Activated naive CD4-positive, alpha-beta T cell treated with Interleukin-2 at 50 U/mL for 16 hours (primary cell): ENCODE data around the gene LTBP4.
A peak's percentile ranks its signal among the peaks of the same experiment; 100 is the strongest.
"Not testable (repeated sequence)": the region's sequence is repeated elsewhere in the genome, so short reads cannot be mapped to it uniquely, and the experiment has no call there.

Experiments
- DNase-seq: peaks from one replicate; pipeline ENCODE4 v3.0.0-alpha.2; 2020

The LTBP4 gene

DNA sequence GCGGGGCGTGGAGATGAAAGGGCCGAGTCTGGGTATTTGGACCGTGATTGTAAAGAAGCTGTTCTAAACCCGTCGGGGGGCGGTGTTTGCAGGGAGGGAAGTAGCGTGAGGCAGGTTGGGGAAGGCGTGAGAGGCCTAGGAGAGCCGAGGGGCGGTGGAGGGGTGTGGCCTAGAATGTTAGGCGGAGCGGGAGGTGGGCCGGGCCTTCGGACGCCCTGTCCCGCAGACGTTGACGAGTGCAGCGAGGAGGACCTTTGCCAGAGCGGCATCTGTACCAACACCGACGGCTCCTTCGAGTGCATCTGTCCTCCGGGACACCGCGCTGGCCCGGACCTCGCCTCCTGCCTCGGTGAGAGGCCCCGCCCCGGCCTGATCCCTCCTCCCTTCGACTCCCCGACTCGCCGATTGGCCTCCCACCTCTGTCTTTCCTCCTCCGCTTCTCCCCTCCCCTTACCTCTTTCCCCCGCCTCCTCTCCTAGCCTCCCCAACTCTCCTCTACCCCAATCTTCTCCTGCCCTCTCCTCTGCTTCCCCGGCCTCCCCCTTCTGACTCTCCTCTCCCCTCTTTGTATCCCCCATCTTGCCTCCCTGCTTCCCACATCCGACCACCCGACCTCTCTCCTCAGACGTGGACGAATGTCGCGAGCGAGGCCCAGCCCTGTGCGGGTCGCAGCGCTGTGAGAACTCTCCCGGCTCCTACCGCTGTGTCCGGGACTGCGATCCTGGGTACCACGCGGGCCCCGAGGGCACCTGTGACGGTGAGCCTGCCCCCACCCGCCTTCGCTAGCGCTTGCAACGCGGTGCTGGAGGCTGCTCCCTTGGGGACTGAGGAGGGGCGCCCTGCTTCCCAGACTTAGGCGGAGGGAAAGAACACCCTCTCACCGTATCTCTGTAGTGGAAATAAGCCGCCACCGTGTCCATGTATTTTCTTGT lies 12.8 kb downstream of the LTBP4 start:
- DNase-seq: peak; percentile 90

DNA sequence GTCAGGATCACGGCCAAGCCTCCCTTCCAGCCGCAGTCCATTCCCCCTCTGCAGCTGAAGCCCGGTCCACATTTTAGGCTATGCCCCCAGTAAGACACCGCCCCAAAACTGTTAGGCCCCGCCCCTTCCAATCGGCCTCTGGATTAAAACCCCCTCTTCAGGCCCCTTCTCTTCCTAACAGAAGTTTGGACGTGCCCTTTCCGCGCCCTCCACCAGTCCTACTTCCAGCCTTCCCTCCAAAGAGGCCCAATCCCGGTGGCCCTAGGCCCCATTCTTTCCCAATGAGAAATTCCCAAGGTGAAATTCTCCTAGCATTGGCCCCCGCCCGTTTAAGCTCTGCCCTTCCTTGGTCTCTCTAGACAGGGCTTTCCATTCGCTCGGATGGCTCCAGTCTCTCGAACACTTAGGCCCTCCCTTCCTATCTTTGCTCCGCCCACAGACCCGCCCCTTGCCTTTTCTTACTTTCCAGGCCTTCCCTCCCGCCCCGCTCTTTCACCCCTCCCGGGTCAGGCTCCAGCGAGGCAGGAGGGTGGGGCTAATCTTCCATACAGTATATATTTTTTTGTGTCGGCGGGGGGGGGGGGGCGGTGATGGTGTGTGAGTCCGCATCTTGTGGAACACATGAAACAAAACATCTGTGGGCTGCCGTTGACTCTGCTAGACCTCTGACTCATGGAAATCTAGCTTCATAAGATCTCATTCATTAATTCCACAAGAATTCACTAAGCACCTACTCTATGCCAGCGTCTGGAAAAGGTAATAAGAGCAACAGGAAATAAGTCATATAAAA lies 13.6 kb downstream of the LTBP4 start:
- DNase-seq: peak; percentile 98

GRCh38 chr19:40616178-40616577 lies 15.0 kb downstream of the LTBP4 start:
- no peak for DNase-seq

- DNase-seq: no peak
These were observed 15.8 kb downstream of the LTBP4 start for GRCh38 chr19:40616941-40617340.

DNA sequence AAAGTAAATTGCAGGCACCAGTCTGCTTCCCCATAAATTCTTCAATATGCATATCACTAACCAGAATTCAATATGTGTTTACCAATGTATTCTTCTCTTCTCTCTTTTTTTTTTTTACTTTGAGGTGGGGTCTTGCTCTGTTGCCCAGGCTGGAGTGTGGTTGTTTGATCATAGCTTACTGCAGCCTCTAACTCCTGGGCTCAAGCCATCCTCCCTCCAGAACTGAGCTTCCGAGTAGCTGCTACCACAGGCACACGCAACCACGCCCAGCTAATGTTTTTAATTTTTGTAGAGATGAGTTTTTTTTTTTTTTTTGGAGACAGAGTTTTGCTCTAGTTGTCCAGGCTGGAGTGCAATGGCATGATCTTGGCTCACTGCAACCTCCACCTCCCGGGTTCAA lies 16.8 kb downstream of the LTBP4 start:
- DNase-seq: no peak

DNA sequence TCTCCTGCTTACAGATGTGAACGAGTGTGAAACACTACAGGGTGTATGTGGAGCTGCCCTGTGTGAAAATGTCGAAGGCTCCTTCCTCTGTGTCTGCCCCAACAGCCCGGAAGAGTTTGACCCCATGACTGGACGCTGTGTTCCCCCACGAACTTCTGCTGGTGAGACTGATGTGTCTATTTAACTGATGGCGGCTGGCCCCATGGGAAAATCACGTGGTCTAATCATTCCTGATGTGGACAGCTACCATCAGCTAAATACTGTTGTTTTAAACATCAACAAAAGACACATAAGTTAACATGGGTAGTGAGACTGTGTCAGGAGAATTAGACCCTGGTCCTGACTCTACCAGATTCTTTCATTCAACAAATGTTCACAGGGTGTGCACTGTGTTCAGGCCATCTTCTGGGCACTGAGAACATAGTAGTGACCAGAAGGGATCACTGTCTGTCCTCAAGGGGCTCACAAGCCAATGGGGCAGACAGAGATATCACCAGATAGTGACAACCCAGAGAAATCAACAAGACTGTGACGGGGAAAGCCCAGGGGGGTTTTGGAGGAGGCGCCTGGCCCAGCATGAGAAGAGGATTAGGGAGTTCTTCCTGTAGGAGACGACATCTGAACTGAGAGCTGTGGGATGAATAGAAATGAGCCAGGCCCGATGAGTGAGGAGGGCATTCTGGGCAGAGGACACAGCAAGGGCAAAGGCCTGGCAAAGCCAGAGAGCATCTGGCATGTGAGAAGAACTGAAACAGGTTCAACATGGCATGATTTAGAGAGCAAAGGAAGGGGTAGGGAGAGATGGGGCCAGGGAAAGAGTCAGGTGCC lies 18.4 kb downstream of the LTBP4 start:
- DNase-seq: no peak

DNA sequence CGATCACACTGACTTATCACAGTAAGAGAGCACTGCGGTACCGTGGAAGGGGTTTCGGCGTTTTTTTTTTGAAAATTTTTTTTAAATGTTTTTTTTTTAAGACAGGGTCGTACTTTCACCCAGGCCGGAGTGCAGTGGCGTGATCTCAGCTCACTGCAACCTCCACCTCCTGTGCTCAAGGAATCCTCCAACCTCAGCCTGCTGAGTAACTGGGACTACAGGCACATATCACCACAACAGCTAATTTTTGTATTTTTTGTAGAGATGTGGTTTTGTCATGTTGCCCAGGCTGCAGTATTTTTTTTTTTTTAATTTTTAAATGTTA lies 19.0 kb downstream of the LTBP4 start:
- no peak for DNase-seq

DNA sequence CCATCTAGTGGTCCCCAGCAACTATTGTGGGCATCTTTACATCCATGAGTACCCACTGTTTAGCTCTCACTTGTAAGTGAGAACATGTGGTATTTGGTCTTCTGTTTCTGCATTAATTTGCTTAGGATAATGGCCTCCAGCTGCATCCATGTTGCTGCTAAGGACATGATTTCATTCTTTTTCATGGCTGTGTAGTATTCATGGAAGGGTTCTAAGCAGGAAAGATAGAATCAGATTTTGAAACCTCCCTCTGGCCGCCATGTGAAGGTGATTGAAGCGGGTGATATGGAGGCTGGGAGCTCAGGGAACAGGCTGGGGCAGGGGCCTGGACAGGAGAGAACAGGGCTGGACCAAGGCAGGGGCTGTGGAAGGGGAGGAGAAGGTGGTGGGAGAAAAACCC lies 20.1 kb downstream of the LTBP4 start:
- no peak for DNase-seq

DNA sequence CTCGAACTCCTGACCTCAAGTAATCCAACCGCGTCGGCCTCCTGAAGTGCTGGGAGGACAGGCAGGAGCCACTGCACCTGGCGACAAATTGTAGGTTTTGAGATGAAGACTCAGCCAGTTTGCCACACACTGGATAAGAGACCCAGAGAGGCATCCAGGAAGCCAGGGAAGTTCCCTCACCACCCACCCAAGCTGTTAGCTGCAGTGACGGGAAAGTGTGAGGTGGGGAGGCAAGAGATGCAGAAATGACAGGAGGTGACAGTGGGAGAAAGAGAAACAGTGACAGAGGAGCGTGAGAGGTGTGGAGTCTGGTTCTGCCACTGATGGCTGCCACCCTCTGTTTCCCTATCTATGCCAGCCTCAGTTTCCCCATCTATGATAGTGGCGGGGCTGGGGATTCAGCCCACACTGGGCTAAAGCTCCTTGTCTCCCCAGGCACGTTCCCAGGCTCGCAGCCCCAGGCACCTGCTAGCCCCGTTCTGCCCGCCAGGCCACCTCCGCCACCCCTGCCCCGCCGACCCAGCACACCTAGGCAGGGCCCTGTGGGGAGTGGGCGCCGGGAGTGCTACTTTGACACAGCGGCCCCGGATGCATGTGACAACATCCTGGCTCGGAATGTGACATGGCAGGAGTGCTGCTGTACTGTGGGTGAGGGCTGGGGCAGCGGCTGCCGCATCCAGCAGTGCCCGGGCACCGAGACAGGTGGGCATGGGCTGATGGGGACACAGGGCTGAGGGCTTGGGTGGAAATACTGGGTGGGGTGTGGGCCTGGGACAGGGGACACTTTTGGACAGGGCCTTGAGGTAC lies 21.0 kb downstream of the LTBP4 start:
- DNase-seq: no peak

- no peak for DNase-seq
These were observed 21.6 kb downstream of the LTBP4 start for GRCh38 chr19:40622773-40623075.

- DNase-seq: no peak
These were observed 22.5 kb downstream of the LTBP4 start for GRCh38 chr19:40623403-40624251.

- DNase-seq: not testable (repeated sequence)
These were observed 23.4 kb downstream of the LTBP4 start for GRCh38 chr19:40624369-40625153.

GRCh38 chr19:40625406-40626120 lies 24.4 kb downstream of the LTBP4 start:
- no peak for DNase-seq

GRCh38 chr19:40626918-40627317 lies 25.7 kb downstream of the LTBP4 start:
- no peak for DNase-seq

DNA sequence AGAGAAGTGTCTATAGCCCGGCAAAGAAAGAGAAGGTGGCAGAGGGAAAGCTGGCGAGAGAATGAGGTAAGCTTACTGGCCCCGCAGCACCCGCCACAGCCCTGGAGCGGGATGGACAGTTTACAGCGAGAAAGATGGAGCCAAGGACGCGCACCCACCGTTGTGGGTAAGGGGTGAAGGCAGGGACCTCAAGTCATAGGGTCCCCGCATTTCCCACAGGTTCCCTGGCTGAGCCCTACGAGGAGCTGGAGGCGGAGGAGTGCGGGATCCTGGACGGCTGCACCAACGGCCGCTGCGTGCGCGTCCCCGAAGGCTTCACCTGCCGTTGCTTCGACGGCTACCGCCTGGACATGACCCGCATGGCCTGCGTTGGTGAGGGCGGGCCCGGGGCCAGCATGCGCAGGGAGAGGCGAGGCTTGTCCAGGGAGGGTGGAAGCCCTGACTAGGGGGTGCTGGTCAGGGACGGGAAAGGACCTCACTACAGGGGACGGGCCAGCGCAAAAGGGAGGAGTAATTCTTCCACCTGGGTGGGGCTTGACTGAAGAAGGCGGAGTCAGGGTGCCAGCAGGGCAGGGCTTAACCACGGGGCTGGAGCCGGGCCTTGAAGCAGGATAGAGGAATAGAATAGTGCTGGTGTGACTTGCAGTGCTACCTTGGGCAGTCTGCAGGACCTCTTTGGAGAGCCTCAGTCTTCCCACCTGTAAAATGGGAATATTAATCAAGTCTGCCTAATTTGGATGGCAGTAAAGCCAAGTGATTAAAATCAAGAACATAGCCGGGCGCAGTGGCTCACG lies 26.5 kb downstream of the LTBP4 start:
- DNase-seq: no peak

DNA sequence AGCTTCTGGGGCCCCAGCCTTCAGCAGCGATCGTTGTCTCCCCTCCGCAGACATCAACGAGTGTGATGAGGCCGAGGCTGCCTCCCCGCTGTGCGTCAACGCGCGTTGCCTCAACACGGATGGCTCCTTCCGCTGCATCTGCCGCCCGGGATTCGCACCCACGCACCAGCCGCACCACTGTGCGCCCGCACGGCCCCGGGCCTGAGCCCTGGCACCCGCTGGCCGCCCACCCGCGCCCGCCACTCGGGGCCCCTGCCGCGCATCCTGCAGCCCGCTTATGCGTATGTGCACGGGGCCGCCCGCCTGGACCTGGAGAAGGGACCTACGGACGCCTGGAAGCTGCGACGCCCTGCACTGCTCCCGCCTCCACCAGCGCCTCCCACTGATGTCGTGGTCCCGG lies 28.2 kb downstream of the LTBP4 start:
- DNase-seq: no peak

- no peak for DNase-seq
These were observed 29.5 kb downstream of the LTBP4 start for GRCh38 chr19:40630571-40631160.

GRCh38 chr19:40632311-40633036 lies 31.3 kb downstream of the LTBP4 start:
- no peak for DNase-seq
